ENCODE data around the gene CIAO3. TPM values are rescaled to one million over a fixed set of nuclear protein-coding genes. Genes with fewer than 3 reads are reported as not detected.

CIAO3 gene
- total RNA-seq, 1 experiment from 2014 or later, result 32.8 TPM

- no peak for TF ChIP-seq SRF (IDR thresholded peaks at IDR 0.05; ENCODE audit: low read depth)
- TF ChIP-seq EGR1 (IDR thresholded peaks at IDR 0.05; ENCODE audit: low read depth), result no peak
- TF ChIP-seq CTCF (IDR thresholded peaks at IDR 0.05 in 2 of 3, conservative IDR thresholded peaks at IDR 0.05 in 1 of 3; ENCODE audit: borderline replicate concordance in 1 of 3, insufficient read depth in 1 of 3, low read depth in 2 of 3, low read length in 2 of 3), result no peak
- no peak for TF ChIP-seq ATF3 (IDR thresholded peaks at IDR 0.05)
- no peak for TF ChIP-seq FOSL1 (IDR thresholded peaks at IDR 0.05; ENCODE audit: low read depth)
These were observed 24.7 kb upstream of the CIAO3 start (continued) for GRCh38 chr16:765488-765865.

- Histone ChIP-seq H3K4me3 (replicated peaks in 1 of 2; ENCODE audit: low read depth in 1 of 2, low read length in 2 of 2) (no peak overlapping the region), H4K20me1 (ENCODE audit: insufficient read depth) (no peaks in the 10 kb centered on the region), H3K79me2 (ENCODE audit: insufficient read depth, low read length) (peaks cover 26% of the 10 kb centered on the region), H3K9me3 (ENCODE audit: control insufficient read depth in 1 of 2, insufficient read depth in 1 of 2, low read depth in 1 of 2, low read length in 2 of 2) (no peaks in the 10 kb centered on the region), H3K27me3 (ENCODE audit: insufficient read depth, low read length) (no peaks in the 10 kb centered on the region), H3K27ac (ENCODE audit: low read depth, low read length) (no peak overlapping the region), H2AFZ (ENCODE audit: low read depth, low read length, poor library complexity, severe bottlenecking) (no peak overlapping the region), H3K36me3 (ENCODE audit: control insufficient read depth in 1 of 2, insufficient read depth in 2 of 2, low read length in 2 of 2) (peaks cover 7 to 11% of the 10 kb centered on the region in 2 experiments; a peak in 3 of 4 replicates), H3K9ac (ENCODE audit: low read length) (no peak overlapping the region), H3K9me2 (ENCODE audit: insufficient read depth) (no peaks in the 10 kb centered on the region), H3K4me2 (ENCODE audit: low read length) (no peak overlapping the region), H3K4me1 (ENCODE audit: control insufficient read depth in 1 of 2, insufficient read depth in 2 of 2, low read length in 2 of 2) (peaks cover 22 to 36% of the 10 kb centered on the region in 2 experiments)
- DNase-seq (ENCODE audit: low read depth, low spot score) (no peak), ATAC-seq (no peak)
- RAD21 ChIA-PET (ENCODE audit: low non-redundant PET in 1 of 2, low total read pairs in 2 of 2, uncharacterized antibody in 2 of 2, unreplicated experiment in 2 of 2), result no interaction called here
- no peak for TF ChIP-seq ZFX (IDR thresholded peaks at IDR 0.05)
- TF ChIP-seq ATF3 (IDR thresholded peaks at IDR 0.05), result no peak
- no peak for TF ChIP-seq POLR2A (IDR thresholded peaks at IDR 0.05; ENCODE audit: borderline replicate concordance, extremely low read depth, insufficient read depth, insufficient read length)
- BruUV-seq (replicated peaks), result no TSS peak
- CTCF ChIA-PET, result no interaction called here
- POLR2A ChIA-PET, result no interaction called here
- intact Hi-C loops (cut with micrococcal nuclease), result no loop called here
These were observed 24.2 kb upstream of the CIAO3 start for GRCh38 chr16:764848-765487.
